Measurements from ENCODE around the gene STON2.

The STON2 gene

GRCh38 chr14:81222691-81223090, 177.4 kb downstream of the STON2 start:
- no peak for TF ChIP-seq CTCF (IDR thresholded peaks at IDR 0.05; ENCODE audit: insufficient read depth, missing control alignments)
- no peak for FAIRE-seq
- DNase-seq (ENCODE audit: insufficient read length, low spot score), result no peak

DNA sequence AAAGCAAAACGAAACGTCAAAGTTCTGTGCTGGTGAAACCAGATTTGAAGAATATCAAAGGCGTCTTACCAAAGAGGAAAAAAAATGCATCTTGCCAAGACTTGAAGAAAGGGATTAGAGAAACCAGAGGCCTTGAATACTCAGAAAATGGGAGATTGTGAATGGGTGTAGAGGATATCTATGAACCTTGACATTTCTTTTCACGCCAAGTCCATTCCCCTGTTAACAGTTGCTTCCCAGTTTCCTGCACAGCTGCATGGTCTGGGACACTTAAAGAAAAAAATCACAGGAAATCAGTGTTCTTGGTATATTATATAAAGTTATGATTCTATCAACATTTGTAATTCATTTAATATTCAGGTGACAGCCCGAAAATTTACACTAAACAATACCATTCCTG, 178.0 kb downstream of the STON2 start:
- no peak for TF ChIP-seq CTCF (IDR thresholded peaks at IDR 0.05; ENCODE audit: insufficient read depth, missing control alignments)
- DNase-seq (ENCODE audit: insufficient read length, low spot score), result no peak

DNA sequence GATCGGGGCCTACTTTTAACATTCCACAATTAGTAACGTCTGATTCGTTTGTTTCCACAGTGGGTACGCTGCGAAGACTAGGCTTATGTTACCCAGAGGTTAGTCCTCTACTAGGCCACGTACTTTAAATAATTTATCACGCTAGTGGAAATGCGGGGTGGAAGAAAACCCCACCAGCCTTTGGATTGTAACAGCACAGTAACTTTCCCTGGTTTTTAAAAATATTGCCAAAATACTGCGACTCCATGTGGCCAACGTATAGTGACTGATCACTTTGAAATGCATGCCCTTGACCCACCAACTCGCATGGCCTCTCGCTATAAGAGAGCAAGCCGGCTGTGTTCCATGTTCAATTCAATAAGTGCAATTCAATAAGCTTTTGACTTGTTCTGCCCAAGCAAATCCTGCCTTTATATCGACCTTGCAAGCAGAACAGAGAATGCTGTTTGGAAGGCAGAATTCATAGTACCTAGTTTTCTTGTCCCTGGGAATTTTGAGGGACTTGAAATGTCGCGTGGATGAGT, 178.5 kb downstream of the STON2 start:
- no peak for TF ChIP-seq CTCF (IDR thresholded peaks at IDR 0.05; ENCODE audit: insufficient read depth, missing control alignments)
- FAIRE-seq (no peak), DNase-seq (ENCODE audit: insufficient read length, low spot score) (no peak)

More for the DNA sequence above, 178.0 kb downstream of the STON2 start:
- FAIRE-seq, result no peak

DNA sequence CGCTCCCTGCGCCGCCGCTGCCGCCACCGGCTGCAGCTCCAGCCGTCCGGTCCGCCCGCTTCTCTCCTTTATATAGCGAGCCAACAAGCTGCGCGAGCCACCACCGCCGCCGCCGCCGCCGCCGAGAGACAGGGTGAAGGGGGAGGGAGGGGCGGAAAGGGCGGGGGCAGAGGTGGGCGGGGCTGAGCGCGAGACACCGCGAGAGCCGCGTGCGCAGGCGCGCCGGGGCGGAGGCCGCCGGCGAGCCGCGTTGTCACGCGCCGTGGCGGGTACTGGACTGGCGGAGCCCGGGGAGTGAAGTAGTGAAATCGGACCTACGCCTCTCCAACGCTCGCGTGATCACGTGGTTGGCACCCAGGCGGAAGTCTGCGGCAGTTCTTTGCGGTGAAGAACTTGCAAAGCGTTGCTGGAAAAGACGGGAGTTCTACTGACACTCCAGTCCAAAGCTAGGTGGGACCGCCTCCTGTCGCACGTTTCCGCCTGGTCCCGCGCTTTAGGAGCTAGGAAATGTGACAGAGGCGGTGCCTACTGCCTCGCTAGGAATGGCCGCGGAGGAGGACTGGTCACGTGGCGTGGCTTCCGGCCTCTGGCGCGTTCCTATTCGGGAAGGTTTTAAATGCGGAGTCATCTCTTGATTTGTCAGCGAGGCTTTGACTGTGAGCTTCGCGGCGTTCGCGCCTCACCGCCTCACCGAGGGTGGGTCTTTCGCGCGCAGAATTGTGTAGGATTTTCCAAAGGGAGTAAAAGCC, 179.1 kb downstream of the STON2 start, which contains the start of gene GTF2A1:
Gene GTF2A1 (minus strand): TSS at position 130 of the 749 bp plus-strand sequence. CDS start 441 bp downstream, outside the sequence.
- peak; percentile 25 for DNase-seq (ENCODE audit: insufficient read length, low spot score)
- no peak for FAIRE-seq
- TF ChIP-seq CTCF (IDR thresholded peaks at IDR 0.05; ENCODE audit: insufficient read depth, missing control alignments), result no peak

- FAIRE-seq (no peak), DNase-seq (ENCODE audit: insufficient read length, low spot score) (no peak)
- no peak for TF ChIP-seq CTCF (IDR thresholded peaks at IDR 0.05; ENCODE audit: insufficient read depth, missing control alignments)
Observed at GRCh38 chr14:81220580-81220829, 179.6 kb downstream of the STON2 start.

- DNase-seq (ENCODE audit: insufficient read length, low spot score) (no peak), FAIRE-seq (no peak)
- no peak for TF ChIP-seq CTCF (IDR thresholded peaks at IDR 0.05; ENCODE audit: insufficient read depth, missing control alignments)
Observed at GRCh38 chr14:81219759-81220579, 180.2 kb downstream of the STON2 start.

Measured in D721Med (cell line).